Ectodermal cell (in vitro differentiated cells): ENCODE data around the gene ZNF556.
"Not testable (repeated sequence)": the region's sequence is repeated elsewhere in the genome, so short reads cannot be mapped to it uniquely, and the experiment has no call there.

ENCODE experiments used
- H3K27ac ChIP-seq: 2 replicates; pipeline ENCODE4 v1.7.0; 2013; ENCODE audit warnings: mild to moderate bottlenecking, low read depth, low read length; ENCODE audit not compliant: insufficient read depth, poor library complexity, severe bottlenecking
- H3K27me3 ChIP-seq: 2 replicates; pipeline ENCODE4 v1.7.0; 2013; ENCODE audit warnings: mild to moderate bottlenecking, low read length; ENCODE audit not compliant: insufficient read depth, control insufficient read depth, poor library complexity, severe bottlenecking
- H3K36me3 ChIP-seq: one replicate; pipeline ENCODE4 v1.7.0; 2013; ENCODE audit warnings: low read length; ENCODE audit not compliant: control insufficient read depth, insufficient read depth
- H3K4me1 ChIP-seq: one replicate; pipeline ENCODE4 v1.7.0; 2013; ENCODE audit warnings: low read length; ENCODE audit not compliant: control insufficient read depth, insufficient read depth
- H3K4me3 ChIP-seq: 2 replicates; pipeline ENCODE4 v1.7.0; 2013; ENCODE audit warnings: low read depth, low read length, control low read depth; ENCODE audit not compliant: insufficient read depth
- H3K9me3 ChIP-seq: 2 replicates; pipeline ENCODE4 v1.7.0; 2013; ENCODE audit warnings: mild to moderate bottlenecking, low read length, moderate library complexity; ENCODE audit not compliant: control insufficient read depth
- WGBS, 2 experiments: methylation state at CpG; one replicate each; pipeline ENCODE4 v1.1.7; 2013; ENCODE audit warnings: missing lambda C conversion rate in 2 of 2; 5-methylcytosine and 5-hydroxymethylcytosine counted together

ZNF556 gene

GRCh38 chr19:2853015-2853606 is 14.0 kb upstream of the ZNF556 start:
- H3K4me3 ChIP-seq, result no peak overlapping the region

GRCh38 chr19:2854849-2855248 is 12.3 kb upstream of the ZNF556 start:
- H3K27ac ChIP-seq, result no peak overlapping the region
- 89 to 91% methylated on average over 2 to 3 of the region's 3 CpGs for WGBS, 2 experiments
- H3K4me3 ChIP-seq, result no peak overlapping the region
- H3K9me3 ChIP-seq, result peaks cover 30% of the 10 kb centered on the region
- no peaks in the 10 kb centered on the region for H3K27me3 ChIP-seq
- peaks cover 55% of the 10 kb centered on the region for H3K36me3 ChIP-seq
- no peaks in the 10 kb centered on the region for H3K4me1 ChIP-seq

More at GRCh38 chr19:2853015-2853606, 14.0 kb upstream of the ZNF556 start:
- 95% methylated on average over 11 of the region's 11 CpGs for WGBS, 2 experiments
- Histone ChIP-seq H3K9me3 (peaks cover 32% of the 10 kb centered on the region), H3K27me3 (no peaks in the 10 kb centered on the region), H3K4me1 (no peaks in the 10 kb centered on the region), H3K36me3 (peaks cover 62% of the 10 kb centered on the region), H3K27ac (no peak overlapping the region)

GRCh38 chr19:2856457-2857050 is 10.6 kb upstream of the ZNF556 start:
- Histone ChIP-seq H3K27ac (no peak overlapping the region), H3K36me3 (peaks cover 40% of the 10 kb centered on the region), H3K4me1 (no peaks in the 10 kb centered on the region), H3K27me3 (no peaks in the 10 kb centered on the region), H3K9me3 (peaks cover 26% of the 10 kb centered on the region), H3K4me3 (no peak overlapping the region)
- WGBS, 2 experiments, result 87 to 95% methylated on average over 5 of the region's 5 CpGs

GRCh38 chr19:2858864-2859263 is 8.3 kb upstream of the ZNF556 start:
- 95% methylated on average over 27 of the region's 27 CpGs for WGBS, 2 experiments
- H3K9me3 ChIP-seq, result peaks cover 9% of the 10 kb centered on the region
- no peak overlapping the region for H3K27ac ChIP-seq
- no peak overlapping the region for H3K4me3 ChIP-seq
- no peaks in the 10 kb centered on the region for H3K4me1 ChIP-seq
- peaks cover 17% of the 10 kb centered on the region for H3K36me3 ChIP-seq
- H3K27me3 ChIP-seq, result no peaks in the 10 kb centered on the region

- H3K27ac ChIP-seq, result no peak overlapping the region
Observed at GRCh38 chr19:2863816-2864215, 3.3 kb upstream of the ZNF556 start.

GRCh38 chr19:2865334-2866100 is 1.6 kb upstream of the ZNF556 start:
- H3K4me3 ChIP-seq, result no peak overlapping the region
- no peaks in the 10 kb centered on the region for H3K4me1 ChIP-seq
- 80 to 82% methylated on average over 12 of the region's 12 CpGs for WGBS, 2 experiments
- H3K9me3 ChIP-seq, result no peaks in the 10 kb centered on the region
- no peaks in the 10 kb centered on the region for H3K27me3 ChIP-seq
- H3K36me3 ChIP-seq, result no peaks in the 10 kb centered on the region
- H3K27ac ChIP-seq, result no peak overlapping the region

More at GRCh38 chr19:2863816-2864215, 3.3 kb upstream of the ZNF556 start:
- no peaks in the 10 kb centered on the region for H3K27me3 ChIP-seq
- no peaks in the 10 kb centered on the region for H3K36me3 ChIP-seq
- WGBS, 2 experiments, result 84 to 86% methylated on average over 10 of the region's 10 CpGs
- no peak overlapping the region for H3K4me3 ChIP-seq
- H3K4me1 ChIP-seq, result no peaks in the 10 kb centered on the region
- H3K9me3 ChIP-seq, result no peaks in the 10 kb centered on the region

- Histone ChIP-seq H3K27me3 (no peaks in the 10 kb centered on the region), H3K9me3 (no peaks in the 10 kb centered on the region), H3K36me3 (no peaks in the 10 kb centered on the region), H3K4me1 (no peaks in the 10 kb centered on the region), H3K27ac (no peak overlapping the region), H3K4me3 (no peak overlapping the region)
- WGBS, 2 experiments, result 76 to 81% methylated on average over 8 of the region's 8 CpGs
Observed at GRCh38 chr19:2866495-2867024, 575 bp upstream of the ZNF556 start.

- no peaks in the 10 kb centered on the region for H3K9me3 ChIP-seq
- WGBS, 2 experiments, result 88 to 89% methylated on average over 10 of the region's 10 CpGs
- H3K27ac ChIP-seq, result no peak overlapping the region
Observed at GRCh38 chr19:2869618-2870017, 2.5 kb downstream of the ZNF556 start.

GRCh38 chr19:2872175-2872574 is 5.0 kb downstream of the ZNF556 start:
- H3K36me3 ChIP-seq, H3K9me3 ChIP-seq, H3K4me3 ChIP-seq, H3K4me1 ChIP-seq, H3K27me3 ChIP-seq, H3K27ac ChIP-seq: not testable (repeated sequence)
- 0% methylated on average over 1 of the region's 11 CpGs; no CpG with 5 or more reads in 1 of the 2 experiments for WGBS, 2 experiments

More at GRCh38 chr19:2869618-2870017, 2.5 kb downstream of the ZNF556 start:
- Histone ChIP-seq H3K27me3 (no peaks in the 10 kb centered on the region), H3K4me3 (no peak overlapping the region), H3K4me1 (no peaks in the 10 kb centered on the region), H3K36me3 (no peaks in the 10 kb centered on the region)
